Gastroesophageal sphincter (tissue), 4 donors: Measurements from ENCODE around the gene C3orf18. TPM values are rescaled to one million over a fixed set of nuclear protein-coding genes. Genes with fewer than 3 reads are reported as not detected.

Experiments
- ATAC-seq: fragments of 150-250 bp; one replicate; pipeline ENCODE4 v1.9.1; 2016; ENCODE audit warnings: mild to moderate bottlenecking, moderate library complexity
- H3K27ac ChIP-seq, 4 donors: fragments of 200-600 bp; sonication (generic) in 3 of 4; 1 replicate in 3 of 4; 2 replicates in 1 of 4; pipeline ENCODE4 v1.5.1; 2016 to 2019
- H3K27me3 ChIP-seq: fragments of 200-600 bp; sonication (generic); one replicate; pipeline ENCODE4 v1.5.1; 2019
- H3K36me3 ChIP-seq, 2 donors: fragments of 200-600 bp; sonication (generic); one replicate each; pipeline ENCODE4 v1.5.1; 2019; ENCODE audit warnings: control low read depth in 1 of 2
- H3K4me1 ChIP-seq, 3 donors: fragments of 200-600 bp; sonication (generic); 1 replicate in 2 of 3; 2 replicates in 1 of 3; pipeline ENCODE4 v1.5.1; 2016 to 2019; ENCODE audit warnings: control low read depth in 2 of 3
- H3K4me3 ChIP-seq, 2 donors: fragments of 200-600 bp; sonication (generic); one replicate each; pipeline ENCODE4 v1.5.1; 2019; ENCODE audit warnings: mild to moderate bottlenecking in 1 of 2, moderate library complexity in 1 of 2
- H3K9me3 ChIP-seq, 3 donors: fragments of 200-600 bp; sonication (generic); one replicate each; pipeline ENCODE4 v1.5.1; 2017 to 2019; ENCODE audit warnings: control low read depth in 2 of 3
- EP300 ChIP-seq: sonication (generic); formaldehyde crosslinking; IDR thresholded peaks from one replicate; pipeline ENCODE4 v1.6.1; 2017; ENCODE audit warnings: antibody characterized with exemption, mild to moderate bottlenecking
- POLR2A ChIP-seq, 2 donors: fragments of 450-650 bp; IDR thresholded peaks; one replicate each; pipeline ENCODE4 v1.6.1; 2017; ENCODE audit warnings: antibody characterized with exemption in 2 of 2, mild to moderate bottlenecking in 2 of 2, moderate library complexity in 1 of 2
- POLR2AphosphoS5 ChIP-seq: sonication (generic); formaldehyde crosslinking; IDR thresholded peaks from one replicate; pipeline ENCODE4 v1.6.1; 2017; ENCODE audit warnings: antibody characterized with exemption
- WGBS, 2 donors: methylation state at CpG; one replicate each; pipeline ENCODE4 v1.1.5; 2018; ENCODE audit warnings: low coverage in 1 of 2; 5-methylcytosine and 5-hydroxymethylcytosine counted together
- total RNA-seq, 4 donors: library from RNA; depleted of rRNA; stranded (reverse); fragments of >200 nt; gene quantifications; one replicate each; pipeline ENCODE4 v1.1.0, GENCODE V29; 2016
- TF ChIP-seq, protein P1 (sequence below), 4 experiments: fragments of 200-600 bp in 2 of 4; fragments of 450-650 bp in 2 of 4; sonication (generic) in 1 of 4; IDR thresholded peaks; one replicate each; pipeline ENCODE4 v1.5.1; 2017 to 2019; ENCODE audit warnings: antibody characterized with exemption in 4 of 4, mild to moderate bottlenecking in 2 of 4, moderate library complexity in 2 of 4

Gene C3orf18
- total RNA-seq, 4 donors from 2014 or later, result 9.7 to 42.8 (median 25.3) TPM

DNA sequence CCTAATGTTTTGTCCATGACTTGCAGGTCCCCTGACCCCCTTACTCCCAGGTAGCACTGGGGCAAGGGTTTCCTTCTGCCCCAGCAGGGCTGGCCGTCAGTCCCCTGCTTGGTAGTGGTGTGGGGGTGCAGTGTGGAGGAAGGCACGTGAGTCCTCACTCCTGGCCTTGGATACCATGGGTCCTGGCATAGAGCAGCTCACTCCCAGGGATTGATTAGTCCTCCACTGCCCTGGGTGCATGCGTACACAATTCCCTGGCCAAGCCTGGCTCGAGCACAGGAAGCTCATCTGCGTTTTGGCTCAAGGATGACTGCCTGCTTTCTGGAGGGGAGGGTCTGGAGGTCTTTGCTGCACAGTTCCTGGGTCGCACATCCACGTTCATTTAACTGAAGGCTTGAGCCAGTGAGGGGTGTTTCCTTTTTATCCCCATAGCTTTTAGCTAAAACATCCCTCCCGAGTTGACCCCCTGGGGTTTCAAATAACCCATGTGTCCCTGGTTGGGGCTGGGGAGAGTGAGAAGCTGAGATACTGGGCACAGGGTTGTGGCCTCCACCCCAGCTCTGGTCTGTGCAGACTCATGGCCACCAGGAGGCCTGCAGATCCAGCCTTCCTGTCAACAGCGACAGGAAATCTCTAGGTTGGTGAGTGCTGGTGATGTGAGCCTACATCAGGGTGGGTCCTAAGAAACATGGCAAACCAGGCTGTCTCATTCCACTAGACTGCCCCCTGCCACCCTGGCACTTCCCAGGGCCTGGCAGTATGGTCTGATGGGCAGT is 13.3 kb upstream of the C3orf18 start:
- 60 to 80% methylated on average over 2 to 4 of the region's 9 CpGs for WGBS, 2 donors
- no peak overlapping the region for H3K27ac ChIP-seq
- H3K4me1 ChIP-seq, result peaks cover 0 to 13% (median 0%) of the 10 kb centered on the region in 3 donors
- peaks cover 0 to 85% of the 10 kb centered on the region in 2 donors for H3K36me3 ChIP-seq
- TF ChIP-seq POLR2AphosphoS5 (no peak), EP300 (no peak)
- H3K9me3 ChIP-seq, result no peaks in the 10 kb centered on the region
- ATAC-seq, result no peak
- H3K4me3 ChIP-seq, result no peak overlapping the region
- H3K27me3 ChIP-seq, result no peaks in the 10 kb centered on the region

DNA sequence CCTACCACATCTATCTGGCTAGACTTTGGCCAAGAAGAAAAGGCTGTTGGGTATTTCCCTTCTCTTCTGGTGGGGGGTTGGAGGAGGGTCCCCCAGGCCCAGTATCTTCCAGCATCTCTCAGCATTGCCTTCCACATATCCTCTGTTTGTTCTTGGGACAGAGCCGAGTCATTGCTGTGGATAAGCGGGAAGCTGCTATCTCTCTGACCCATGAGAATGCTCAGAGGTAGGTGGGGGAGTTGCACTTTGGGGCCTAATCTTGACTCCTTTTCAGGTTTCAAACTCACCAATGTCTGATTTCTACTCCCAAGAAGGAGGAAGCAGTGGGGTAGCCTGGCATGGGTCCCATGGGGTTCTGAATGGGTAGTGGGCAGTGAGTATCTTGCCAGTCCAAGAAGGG is 9.8 kb upstream of the C3orf18 start:
- Histone ChIP-seq H3K4me1 (peaks cover 0 to 8% (median 1%) of the 10 kb centered on the region in 3 donors), H3K27me3 (no peaks in the 10 kb centered on the region), H3K27ac (no peak overlapping the region), H3K36me3 (peaks cover 0 to 97% of the 10 kb centered on the region in 2 donors), H3K9me3 (no peaks in the 10 kb centered on the region), H3K4me3 (no peak overlapping the region)
- no peak for ATAC-seq
- 20 to 100% methylated on average over 1 of the region's 2 CpGs for WGBS, 2 donors
- TF ChIP-seq, protein P1, sequence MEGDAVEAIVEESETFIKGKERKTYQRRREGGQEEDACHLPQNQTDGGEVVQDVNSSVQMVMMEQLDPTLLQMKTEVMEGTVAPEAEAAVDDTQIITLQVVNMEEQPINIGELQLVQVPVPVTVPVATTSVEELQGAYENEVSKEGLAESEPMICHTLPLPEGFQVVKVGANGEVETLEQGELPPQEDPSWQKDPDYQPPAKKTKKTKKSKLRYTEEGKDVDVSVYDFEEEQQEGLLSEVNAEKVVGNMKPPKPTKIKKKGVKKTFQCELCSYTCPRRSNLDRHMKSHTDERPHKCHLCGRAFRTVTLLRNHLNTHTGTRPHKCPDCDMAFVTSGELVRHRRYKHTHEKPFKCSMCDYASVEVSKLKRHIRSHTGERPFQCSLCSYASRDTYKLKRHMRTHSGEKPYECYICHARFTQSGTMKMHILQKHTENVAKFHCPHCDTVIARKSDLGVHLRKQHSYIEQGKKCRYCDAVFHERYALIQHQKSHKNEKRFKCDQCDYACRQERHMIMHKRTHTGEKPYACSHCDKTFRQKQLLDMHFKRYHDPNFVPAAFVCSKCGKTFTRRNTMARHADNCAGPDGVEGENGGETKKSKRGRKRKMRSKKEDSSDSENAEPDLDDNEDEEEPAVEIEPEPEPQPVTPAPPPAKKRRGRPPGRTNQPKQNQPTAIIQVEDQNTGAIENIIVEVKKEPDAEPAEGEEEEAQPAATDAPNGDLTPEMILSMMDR (IDR thresholded peaks at IDR 0.05), result no peak
- TF ChIP-seq EP300 (no peak), POLR2A (IDR thresholded peaks at IDR 0.05) (no peak), POLR2AphosphoS5 (no peak)

DNA sequence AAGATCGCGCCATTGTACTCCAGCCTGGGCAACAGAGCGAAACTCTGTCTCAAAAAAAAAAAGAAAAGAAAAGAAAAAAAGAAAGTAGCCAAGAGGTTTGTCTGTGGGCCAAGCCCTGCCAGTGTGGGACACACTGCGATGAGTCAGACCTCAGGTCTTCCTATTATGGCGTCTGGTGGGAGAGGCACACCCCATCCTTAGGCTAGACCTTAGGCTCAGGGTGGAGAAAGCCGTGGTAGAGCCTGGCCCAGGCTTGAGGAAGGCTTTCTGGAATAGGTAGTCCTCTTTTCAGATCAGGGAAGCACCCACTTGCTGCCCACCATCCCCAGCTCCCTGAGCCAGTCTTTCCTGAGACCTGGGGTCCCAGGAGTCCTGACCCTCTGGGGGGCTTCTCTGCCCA is 7.8 kb upstream of the C3orf18 start:
- Histone ChIP-seq H3K4me1 (peaks cover 0 to 28% (median 6%) of the 10 kb centered on the region in 3 donors), H3K36me3 (peaks cover 0 to 85% of the 10 kb centered on the region in 2 donors), H3K27ac (no peak overlapping the region), H3K9me3 (no peaks in the 10 kb centered on the region), H3K27me3 (no peaks in the 10 kb centered on the region), H3K4me3 (no peak overlapping the region)
- 51 to 84% methylated on average over 3 to 6 of the region's 6 CpGs for WGBS, 2 donors
- no peak for ATAC-seq
- no peak for TF ChIP-seq EP300
- TF ChIP-seq POLR2AphosphoS5, result no peak
- TF ChIP-seq, protein P1 (IDR thresholded peaks at IDR 0.05), result no peak
- no peak for TF ChIP-seq POLR2A (IDR thresholded peaks at IDR 0.05)

DNA sequence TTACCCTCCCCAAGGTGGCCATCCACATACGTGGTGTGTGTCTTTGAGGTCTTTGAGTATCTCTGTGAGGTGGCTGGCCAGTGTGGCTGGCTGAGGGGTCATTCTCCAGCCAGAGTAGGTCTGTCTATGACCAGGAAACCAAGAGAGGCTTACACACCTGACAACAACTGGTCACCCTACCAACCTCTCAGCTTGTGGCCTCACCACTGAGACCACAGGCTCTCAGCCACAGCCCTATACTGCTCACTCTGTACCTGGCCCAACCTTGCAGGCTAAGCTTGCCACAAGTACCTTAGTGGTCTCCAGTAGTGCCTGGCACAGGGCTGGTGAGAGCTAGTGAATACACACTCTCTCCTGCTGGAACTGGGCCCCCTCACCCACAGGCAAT is 6.9 kb upstream of the C3orf18 start:
- Histone ChIP-seq H3K4me1 (peaks cover 0 to 36% (median 12%) of the 10 kb centered on the region in 3 donors), H3K4me3 (no peak overlapping the region), H3K9me3 (no peaks in the 10 kb centered on the region), H3K36me3 (peaks cover 0 to 75% of the 10 kb centered on the region in 2 donors), H3K27me3 (no peaks in the 10 kb centered on the region), H3K27ac (no peak overlapping the region)
- TF ChIP-seq, protein P1 (IDR thresholded peaks at IDR 0.05), result no peak
- TF ChIP-seq EP300 (no peak), POLR2A (IDR thresholded peaks at IDR 0.05) (no peak), POLR2AphosphoS5 (no peak)
- ATAC-seq, result no peak
- 100% methylated on average over 1 of the region's 1 CpG; no CpG with 5 or more reads in 1 of the 2 donors for WGBS, 2 donors

DNA sequence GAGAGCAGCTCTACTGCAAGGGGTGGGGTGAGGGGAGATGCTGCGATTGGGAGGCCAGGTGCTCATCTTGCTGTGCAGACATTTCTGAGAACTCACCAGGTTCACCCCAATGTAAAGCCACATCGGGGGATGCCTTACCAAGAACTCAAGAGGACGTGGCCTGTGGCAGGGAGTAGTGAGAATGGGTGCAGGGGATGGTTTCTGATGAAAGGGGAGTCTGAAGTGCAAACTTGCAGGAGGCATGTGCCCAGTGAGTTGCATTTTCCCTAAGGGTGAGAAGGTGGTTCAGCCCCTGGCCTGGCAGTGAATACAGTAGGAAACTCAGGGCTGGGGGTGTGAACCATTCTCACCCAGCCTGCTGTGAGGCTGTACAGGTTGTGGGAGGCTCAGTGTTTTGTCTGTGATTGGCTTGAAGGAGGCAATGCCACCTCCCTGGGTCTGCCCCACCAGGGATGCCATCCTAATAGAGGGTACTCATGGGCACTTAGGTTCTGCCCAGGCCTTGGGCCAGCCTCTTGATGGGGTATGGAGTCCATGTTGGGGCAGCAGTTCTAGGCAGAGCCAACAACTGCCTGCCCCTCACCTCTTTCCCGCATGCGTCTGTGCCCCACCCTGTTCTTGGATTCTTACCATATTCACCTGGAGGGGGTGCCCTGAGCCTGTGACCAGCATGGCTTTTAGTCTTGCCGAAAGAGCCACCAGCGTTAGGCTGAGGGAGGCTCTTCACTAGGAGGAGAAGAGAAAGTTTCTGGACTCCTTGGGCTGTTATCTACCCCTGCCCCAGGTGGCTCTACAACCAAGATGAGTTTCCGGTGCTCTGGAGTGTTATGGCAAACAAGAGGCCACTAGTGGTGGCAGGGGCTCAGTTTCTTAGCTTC is 6.3 kb upstream of the C3orf18 start:
- ATAC-seq, result no peak
- Histone ChIP-seq H3K27me3 (no peaks in the 10 kb centered on the region), H3K4me3 (no peak overlapping the region), H3K4me1 (peaks cover 0 to 36% (median 12%) of the 10 kb centered on the region in 3 donors), H3K36me3 (peaks cover 0 to 69% of the 10 kb centered on the region in 2 donors), H3K9me3 (no peaks in the 10 kb centered on the region), H3K27ac (no peak overlapping the region)
- WGBS, 2 donors, result 100% methylated on average over 1 of the region's 8 CpGs; no CpG with 5 or more reads in 1 of the 2 donors
- TF ChIP-seq EP300 (no peak), POLR2A (IDR thresholded peaks at IDR 0.05) (no peak), POLR2AphosphoS5 (no peak)
- TF ChIP-seq, protein P1 (IDR thresholded peaks at IDR 0.05), result no peak
